ENCODE measurements around the gene MT1H.
A peak's percentile ranks its signal among the peaks of the same experiment; 100 is the strongest.
"Not testable (repeated sequence)": the region's sequence is repeated elsewhere in the genome, so short reads cannot be mapped to it uniquely, and the experiment has no call there.

MT1H gene

DNA sequence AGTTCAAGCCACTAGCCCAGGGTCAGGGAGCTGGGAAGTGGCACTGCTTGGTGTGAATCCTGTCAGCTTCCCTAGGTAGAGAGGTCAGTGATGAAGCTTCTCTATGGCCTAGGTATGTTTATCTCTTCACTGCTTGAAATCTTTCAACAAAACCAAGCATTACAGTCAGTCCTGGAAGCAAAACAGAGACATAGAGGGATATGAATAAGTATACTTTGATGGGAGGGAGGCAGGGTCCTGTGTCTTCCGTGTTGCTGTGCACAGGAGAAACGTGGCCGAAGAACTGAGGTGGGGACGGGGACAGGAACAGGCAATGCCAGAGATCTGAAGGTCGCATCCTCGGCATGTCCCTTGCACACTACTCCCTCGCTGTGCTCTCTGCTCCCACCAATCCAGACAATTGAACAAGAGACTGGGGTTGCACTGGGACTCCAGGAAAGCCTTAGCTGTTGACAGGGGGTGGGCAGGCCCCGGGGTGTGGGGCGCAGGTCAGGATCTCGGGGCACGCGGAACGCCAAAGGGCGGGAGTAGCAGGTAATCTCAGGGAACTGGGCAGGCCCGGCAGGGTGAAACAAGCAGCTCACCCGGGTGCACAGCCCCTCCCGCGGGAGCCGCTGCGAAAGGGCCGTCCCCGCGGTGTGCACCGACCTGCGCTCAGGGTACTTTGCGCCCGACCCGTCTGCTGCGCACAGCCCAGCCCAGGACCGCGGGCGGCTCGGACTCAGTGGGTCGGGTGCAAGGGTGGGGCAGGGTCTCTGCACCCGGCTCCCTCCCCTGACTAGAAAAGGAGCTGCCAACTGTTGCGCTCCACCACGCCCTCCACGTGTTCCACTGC, at the start of gene MT1H:
TSS of gene MT1H (plus strand) at position 810 of the 835 bp plus-strand sequence. CDS start 71 bp downstream, outside the sequence.
- peak; percentile 62 for DNase-seq

- DNase-seq, result no peak
Observed at GRCh38 chr16:56620339-56620897, 49.2 kb upstream of the MT1H start.

- not testable (repeated sequence) for DNase-seq
Observed at GRCh38 chr16:56621665-56622445, 47.8 kb upstream of the MT1H start.

GRCh38 chr16:56623184-56623583, 46.4 kb upstream of the MT1H start:
- DNase-seq, result not testable (repeated sequence)

GRCh38 chr16:56623637-56624036, 46.0 kb upstream of the MT1H start:
- no peak for DNase-seq

GRCh38 chr16:56625140-56625942, 44.3 kb upstream of the MT1H start, which contains the start of gene MT1E:
Gene MT1E, plus strand, starts transcription at chr16:56625781. Its CDS starts 71 bp downstream, at chr16:56625852.
- DNase-seq, result peak; percentile 86

DNA sequence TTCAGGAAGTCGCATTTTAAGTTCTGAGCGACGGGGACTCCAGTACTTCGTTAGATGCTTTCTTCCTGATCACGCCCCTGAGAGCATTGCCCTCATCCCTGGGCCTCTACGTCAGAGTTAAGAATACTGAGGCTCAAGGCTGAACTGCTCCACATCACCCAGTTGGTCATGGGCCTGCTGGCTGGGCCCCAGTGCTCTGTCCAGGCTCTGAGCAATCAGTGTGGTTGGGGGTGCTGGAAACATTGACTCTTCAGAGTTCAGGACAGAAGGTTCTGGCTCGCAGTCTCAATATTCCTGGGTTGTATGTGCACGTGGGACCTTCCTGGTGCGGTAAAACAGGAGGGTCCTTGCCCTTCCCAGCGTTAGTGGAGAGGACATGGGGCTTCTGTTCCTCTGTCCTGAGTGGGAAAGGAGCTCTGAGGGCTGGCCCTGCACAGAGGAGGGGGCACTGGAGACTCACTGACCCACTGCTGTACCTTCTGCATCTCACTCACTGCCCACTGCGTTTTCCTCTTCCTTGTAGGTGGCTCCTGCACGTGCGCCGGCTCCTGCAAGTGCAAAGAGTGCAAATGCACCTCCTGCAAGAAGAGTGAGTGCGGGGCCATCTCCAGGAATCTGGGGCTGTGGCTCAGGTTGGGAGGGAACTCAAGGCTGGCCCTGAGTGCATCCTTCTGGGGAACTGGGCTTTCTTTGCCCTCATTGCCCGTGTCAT, 43.5 kb upstream of the MT1H start:
- DNase-seq, result no peak

DNA sequence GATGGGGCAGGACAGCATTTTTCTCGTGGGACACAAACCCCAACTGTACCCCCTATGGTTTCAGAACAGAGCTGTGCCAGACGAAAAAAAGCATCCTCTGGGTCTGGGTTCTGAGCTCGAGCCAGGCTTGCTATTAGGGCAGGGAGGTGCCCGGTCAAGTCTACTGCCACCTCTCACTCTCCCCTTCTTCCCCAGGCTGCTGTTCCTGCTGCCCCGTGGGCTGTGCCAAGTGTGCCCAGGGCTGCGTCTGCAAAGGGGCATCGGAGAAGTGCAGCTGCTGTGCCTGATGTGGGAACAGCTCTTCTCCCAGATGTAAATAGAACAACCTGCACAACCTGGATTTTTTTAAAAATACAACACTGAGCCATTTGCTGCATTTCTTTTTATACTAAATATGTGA, 42.9 kb upstream of the MT1H start:
- DNase-seq, result no peak

DNA sequence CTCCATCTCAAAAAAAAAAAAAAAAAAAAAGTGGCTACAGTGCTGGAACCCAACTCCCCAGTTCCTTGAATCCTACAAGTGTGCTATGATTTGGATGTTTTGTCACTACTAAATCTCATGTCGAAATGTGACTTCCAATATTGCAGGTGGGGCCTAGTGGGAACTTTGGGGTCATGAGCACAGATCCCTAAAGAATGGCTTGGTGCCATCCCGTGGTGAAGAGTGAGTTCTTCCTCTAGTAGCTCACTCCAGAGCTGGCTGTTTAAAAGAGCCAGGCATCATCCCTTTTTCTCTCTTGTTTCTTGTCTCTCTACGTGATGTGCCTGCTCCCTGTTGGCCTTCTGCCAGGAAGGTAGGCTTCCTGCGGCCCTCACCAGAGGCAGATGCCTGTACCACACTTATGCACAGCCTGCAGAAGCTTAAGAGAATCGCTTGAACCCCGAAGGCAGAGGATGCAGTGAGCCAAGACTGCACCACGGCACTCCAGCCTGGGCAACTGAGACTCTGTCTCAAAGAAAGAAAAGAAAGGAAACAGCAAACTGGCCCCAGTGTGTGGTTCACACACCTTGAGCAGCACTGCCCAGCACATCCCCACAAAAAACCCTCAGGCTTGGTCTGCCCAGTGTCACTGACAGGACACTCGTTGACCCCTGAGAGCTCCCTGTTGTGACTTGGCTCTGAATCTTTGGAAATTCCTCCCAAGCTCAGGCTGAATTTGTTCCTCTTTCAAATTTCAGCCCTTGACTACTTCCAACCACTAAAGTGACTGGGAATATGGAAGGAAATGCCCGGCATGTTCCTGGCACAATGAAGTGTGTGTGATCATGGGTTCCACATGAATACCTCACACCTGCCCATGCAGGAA, 40.9 kb upstream of the MT1H start:
- DNase-seq, result no peak

GRCh38 chr16:56629531-56629930, 40.1 kb upstream of the MT1H start:
- DNase-seq, result no peak

DNA sequence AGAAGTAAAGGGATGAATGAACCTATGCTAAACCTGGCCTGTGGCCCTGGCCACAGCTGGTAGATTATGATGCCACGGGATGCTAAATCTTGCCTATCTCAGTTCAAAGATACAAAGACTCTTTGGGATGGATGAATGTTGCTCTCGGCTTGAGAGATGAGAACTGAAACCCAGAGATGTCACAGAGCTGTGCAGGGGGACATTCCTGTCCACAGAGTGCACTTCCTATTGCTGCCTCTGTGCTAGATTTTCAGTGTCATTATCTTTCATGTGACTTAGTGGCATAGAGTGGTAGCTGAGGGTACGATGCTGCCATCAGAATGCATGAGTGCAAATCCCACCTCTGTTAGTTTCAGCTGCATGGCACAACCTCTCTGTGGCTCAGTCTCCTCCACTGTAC, 39.5 kb upstream of the MT1H start:
- no peak for DNase-seq

GRCh38 chr16:56631197-56631596, 38.4 kb upstream of the MT1H start:
- no peak for DNase-seq

GRCh38 chr16:56631832-56632155, 37.8 kb upstream of the MT1H start:
- DNase-seq, result no peak

DNA sequence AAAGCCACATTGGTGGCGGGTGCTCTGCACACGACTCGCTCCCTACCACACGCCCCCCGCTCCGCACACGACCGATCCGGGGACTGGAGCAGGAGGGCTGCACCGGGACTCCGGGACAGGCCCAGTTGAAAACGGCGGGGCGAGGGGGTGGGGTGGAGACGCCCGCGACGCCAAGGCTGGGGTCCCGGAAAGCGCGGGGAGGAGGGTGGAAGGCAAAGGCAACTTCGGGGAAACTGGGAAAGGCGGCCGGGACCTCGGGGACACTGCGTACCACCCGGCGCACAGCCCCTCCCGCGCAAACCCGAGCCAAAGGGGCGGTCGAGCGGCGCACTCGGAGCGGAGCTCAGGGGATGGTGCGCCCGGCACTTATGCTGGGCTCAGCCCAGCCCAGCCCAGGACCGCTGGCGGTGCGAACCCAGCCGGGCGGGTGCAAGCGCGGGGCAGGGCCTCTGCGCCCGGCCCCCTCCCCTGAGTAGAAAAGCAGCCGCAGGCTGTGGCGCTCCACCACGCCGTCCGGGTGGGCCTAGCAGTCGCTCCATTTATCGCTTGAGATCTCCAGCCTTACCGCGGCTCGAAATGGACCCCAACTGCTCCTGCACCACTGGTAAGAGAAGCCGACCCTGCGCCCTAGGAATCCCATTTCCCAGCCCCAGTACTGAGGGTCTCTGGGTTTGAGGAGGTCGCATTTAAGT, 37.3 kb upstream of the MT1H start, which contains the start of gene MT1M:
TSS of gene MT1M (plus strand) at position 504 of the 692 bp plus-strand sequence. CDS start at position 577, 73 bp downstream.
- no peak for DNase-seq

DNA sequence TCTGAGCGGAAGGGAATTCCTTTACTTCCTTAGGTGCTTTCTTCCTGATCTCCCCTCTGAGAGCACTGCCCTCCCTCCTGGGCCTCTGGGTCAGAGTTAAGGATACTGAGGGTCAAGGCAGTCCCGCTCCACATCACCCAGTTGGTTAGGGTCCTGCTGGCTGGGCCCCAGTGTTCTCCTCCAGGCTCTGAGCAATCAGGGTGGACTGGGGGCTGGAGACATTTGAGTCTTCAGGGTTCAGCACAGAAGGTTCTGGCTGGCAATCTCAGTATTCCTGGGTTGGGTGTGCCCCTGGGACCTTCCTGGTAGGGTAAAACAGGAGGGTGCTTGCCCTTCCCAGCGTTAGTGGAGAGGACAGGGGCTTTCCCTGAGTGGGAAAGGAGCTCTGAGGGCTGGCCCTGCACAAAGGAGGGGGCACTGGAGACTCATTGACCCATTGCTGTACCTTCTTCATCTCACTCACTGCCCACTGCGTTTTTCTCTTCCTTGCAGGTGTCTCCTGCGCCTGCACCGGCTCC, 36.7 kb upstream of the MT1H start:
- no peak for DNase-seq

- no peak for DNase-seq
Observed at GRCh38 chr16:56633535-56633934, 36.1 kb upstream of the MT1H start.

DNA sequence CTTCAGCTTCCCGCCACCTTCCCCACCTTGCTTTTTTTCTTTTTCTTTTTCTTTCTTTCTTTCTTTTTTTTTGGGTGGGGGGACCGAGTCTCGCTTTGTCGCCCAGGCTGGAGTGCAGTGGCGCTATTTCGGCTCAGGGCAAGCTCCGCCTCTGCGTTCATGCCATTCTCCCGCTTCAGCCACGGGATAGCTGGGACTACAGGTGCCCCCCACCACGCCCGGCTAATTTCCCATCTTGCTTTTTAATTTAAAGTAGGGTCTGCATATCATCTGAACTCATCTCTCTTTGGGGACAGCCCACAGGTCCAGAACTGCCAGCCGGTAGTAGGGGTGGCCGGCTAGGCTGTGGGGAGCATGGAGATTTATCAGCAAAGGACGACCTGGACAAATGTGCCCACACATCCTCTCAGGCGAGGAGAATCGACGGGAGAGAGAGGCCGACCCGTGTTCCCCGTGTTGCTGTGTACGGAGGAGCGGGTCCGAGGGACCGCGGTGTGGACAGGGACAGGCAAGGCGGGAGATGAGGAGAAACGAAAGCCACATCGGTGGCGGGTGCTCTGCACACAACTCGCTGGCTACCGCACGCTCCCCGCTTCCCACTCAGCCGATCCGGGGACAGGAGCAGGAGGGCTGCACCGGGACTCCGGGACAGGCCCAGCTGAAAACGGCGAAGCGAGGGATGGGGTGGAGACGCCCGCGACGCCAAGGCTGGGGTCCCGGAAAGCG, 34.7 kb upstream of the MT1H start:
- DNase-seq, result no peak

- no peak for DNase-seq
Observed at GRCh38 chr16:56635441-56635967, 34.1 kb upstream of the MT1H start.

All from stimulated activated CD8-positive, alpha-beta memory T cell treated with anti-CD3 and anti-CD28 coated beads, Interleukin-4, amount 100 ng/mL, for 48 hours (primary cell).